ENCODE data around the gene CPT1C.
A peak's percentile ranks its signal among the peaks of the same experiment; 100 is the strongest.

CPT1C gene

DNA sequence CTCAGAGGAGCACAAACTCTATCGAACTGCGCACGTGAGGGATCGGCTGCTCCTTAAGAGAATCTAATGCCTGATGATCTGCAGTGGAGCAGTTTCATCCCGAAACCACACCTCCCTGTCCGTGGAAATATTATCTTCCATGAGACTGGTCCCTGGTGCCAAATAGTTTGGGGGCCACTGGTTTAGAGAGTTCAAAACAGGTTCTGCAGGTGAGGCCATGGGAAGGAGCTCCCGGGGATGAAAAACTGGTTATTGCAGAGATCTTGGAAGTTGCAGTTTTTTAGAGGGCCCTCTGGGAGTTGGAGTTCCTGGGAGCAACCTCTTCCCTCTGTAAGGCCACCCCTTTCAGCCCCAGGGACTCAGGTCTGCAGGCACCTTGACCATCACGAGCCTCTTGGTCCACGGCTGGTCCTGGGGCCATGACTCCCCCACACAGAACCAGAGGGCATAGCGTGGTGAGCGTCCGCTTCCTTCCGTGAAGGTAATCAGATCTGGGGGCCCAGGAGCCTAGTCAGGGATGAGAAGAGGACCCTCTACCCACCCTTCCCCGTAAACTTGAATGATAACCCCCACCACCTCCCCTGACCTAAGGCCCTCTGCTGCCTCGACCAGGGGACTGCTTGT is 30.5 kb upstream of the CPT1C start:
- DNase-seq (ENCODE audit: low spot score), result no peak
- FAIRE-seq, result no peak

- DNase-seq (ENCODE audit: low spot score) (no peak), FAIRE-seq (no peak)
Measured at GRCh38 chr19:49662011-49662410, 28.9 kb upstream of the CPT1C start.

GRCh38 chr19:49663224-49663623 is 27.7 kb upstream of the CPT1C start:
- DNase-seq (ENCODE audit: low spot score) (no peak), FAIRE-seq (no peak)

DNA sequence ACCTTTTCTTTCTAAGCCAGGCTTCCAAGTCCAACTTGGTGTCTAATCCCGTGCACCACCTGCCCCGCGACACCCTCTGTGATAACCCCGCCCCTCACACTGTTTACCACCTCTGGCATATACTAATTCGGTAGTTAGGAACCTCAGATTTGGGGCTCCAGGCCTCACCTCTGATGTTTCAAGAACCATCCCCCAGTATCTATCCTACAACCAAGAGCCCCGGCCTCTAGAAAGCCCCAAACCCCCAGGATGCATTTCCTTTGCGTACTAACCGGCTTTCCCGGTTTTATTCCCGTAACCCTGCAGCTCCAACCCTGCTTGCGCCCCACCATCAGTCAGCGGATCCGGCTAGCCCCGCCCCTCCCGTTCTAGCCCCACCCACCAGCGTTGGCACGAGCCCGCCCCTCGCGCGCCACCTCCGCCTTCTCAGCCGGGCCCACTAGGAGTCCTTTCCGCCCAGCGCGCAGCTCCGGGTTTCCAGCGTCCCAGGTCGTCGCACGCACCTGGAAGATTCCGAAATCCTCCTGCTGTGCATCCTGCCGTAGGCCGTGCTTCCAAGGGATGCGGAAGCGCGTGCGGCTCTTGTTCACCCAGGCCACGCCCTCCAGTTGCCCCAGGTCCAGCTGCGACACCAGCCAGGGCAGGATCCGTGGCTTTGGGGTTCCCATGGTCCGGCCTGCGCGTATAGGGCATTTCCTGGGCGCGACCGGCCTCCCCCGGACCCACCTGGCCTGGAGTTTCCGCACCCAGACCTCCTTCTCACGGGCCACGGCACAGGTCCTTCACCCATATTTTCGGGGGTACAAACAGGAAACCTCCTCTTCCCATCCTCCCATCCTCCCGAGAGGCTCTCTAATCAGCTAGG is 26.5 kb upstream of the CPT1C start:
- DNase-seq (ENCODE audit: low spot score) (peak; percentile 75), FAIRE-seq (no peak)

DNA sequence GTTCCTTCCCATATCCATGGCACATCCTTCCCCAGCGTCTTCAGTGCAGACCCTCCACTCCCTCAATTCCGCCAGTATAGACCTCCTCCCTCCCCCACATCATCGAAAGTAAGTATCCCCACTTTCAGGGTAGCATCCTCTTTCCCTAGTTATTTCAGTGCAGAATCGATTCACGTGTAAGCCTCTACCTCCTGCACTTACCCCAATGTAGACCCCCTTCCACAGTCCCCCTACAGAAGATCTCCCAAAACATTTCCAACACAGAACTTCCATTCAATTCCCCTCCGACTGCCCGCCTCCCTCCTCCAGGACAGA is 25.9 kb upstream of the CPT1C start:
- no peak for FAIRE-seq
- DNase-seq (ENCODE audit: low spot score), result no peak

DNA sequence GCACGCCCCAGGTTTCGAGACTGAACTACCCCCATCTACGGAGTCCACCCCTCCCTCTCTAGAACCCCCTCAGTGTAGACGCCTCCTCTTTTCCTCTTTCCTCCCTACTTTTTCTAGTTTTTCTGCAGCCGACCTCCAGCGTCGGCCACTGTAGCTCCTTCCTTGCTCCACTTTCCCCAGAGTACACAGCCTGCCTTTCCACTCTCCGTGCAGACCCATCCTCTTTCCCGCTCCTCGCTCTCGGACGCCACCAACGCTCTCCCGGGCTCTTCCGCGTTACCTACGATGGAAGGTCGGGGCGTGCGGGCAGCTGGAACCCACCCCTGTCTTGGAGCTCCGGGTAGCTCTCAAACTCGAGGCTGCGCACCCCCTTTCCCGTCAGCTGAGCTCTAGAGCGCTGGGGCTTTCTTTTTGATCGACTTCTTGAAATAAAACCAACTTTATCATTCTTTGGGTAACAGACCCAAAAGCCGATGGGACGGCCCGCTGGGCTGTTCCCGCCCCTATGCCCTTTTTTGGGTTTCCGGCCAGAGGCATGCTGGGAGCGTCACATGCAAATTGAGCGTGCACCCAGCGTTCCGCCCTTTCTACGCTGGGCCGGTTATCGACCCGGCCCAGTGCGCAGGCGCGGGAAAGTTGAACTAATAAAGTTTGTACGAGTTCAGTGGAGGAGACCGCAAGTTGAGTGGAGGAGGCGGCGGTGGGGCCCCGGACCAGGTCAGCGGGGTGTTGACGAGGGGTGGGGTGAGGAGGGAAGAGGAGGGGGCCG is 25.4 kb upstream of the CPT1C start, which contains the start of the genes BCL2L12 and IRF3:
Gene BCL2L12 (plus strand): TSS at position 583 of the 769 bp plus-strand sequence. CDS start 760 bp downstream, outside the sequence.
Gene IRF3 (minus strand): TSS at position 507 of the 769 bp plus-strand sequence. CDS start 1,019 bp downstream, outside the sequence.
- peak; percentile 74 for FAIRE-seq
- peak; percentile 88 for DNase-seq (ENCODE audit: low spot score)

DNA sequence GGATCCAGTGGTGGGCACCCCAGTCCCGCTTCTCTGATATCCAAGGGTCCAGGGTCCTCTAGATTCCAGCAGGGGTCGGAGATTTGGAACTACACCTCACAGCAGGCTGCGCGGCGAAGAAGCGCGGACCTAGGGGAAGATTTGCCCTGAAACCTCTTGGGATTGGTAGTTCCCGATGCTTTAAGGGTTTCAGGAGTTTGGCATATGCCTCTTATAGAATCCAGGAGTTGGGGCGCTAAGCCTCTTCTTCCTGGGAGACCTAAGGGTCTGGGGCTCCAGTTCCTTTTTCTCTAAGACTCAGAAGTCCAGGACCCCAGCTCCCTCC is 24.8 kb upstream of the CPT1C start:
- DNase-seq (ENCODE audit: low spot score) (no peak), FAIRE-seq (no peak)

GRCh38 chr19:49667473-49667872 is 23.4 kb upstream of the CPT1C start:
- DNase-seq (ENCODE audit: low spot score) (no peak), FAIRE-seq (no peak)

GRCh38 chr19:49669516-49669915 is 21.4 kb upstream of the CPT1C start:
- no peak for DNase-seq (ENCODE audit: low spot score)
- FAIRE-seq, result no peak

GRCh38 chr19:49672131-49672919 is 18.6 kb upstream of the CPT1C start:
- no peak for FAIRE-seq
- DNase-seq (ENCODE audit: low spot score), result peak; percentile 54

DNA sequence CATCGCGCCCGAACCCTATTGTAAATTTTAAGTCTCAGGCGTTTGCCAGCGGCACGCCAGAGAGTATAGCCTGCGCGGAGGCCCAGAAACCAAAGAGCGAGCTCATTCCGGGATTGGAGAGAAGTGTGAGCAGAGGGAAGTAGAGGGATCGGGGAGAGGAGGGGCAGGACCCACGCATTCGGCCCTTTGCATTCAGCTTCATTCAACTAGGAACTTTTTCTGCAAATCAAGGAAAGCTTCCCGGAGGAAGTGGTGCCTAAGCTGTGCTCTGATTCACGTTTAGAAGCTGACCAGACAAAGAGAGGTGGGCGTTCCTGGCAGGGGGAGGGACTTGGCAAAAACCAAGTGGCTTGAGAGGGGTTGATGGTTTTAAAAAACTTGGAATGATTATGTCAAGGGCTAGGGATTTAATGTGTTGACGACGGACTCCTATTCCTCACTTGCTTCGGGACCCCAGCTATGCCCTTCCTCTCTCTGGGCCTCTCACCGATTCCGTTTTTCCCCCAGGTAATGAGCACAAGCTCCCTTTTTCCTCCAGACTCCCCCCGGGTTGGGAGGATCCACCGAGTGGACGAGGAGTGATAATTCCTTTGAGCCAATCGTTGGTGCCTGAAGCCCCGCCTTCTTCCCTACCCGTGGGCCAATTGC is 14.7 kb upstream of the CPT1C start:
- no peak for FAIRE-seq
- peak; percentile 76 for DNase-seq (ENCODE audit: low spot score)

GRCh38 chr19:49676784-49677230 is 14.1 kb upstream of the CPT1C start:
- peak; percentile 93 for FAIRE-seq
- peak; percentile 99 for DNase-seq (ENCODE audit: low spot score)

DNA sequence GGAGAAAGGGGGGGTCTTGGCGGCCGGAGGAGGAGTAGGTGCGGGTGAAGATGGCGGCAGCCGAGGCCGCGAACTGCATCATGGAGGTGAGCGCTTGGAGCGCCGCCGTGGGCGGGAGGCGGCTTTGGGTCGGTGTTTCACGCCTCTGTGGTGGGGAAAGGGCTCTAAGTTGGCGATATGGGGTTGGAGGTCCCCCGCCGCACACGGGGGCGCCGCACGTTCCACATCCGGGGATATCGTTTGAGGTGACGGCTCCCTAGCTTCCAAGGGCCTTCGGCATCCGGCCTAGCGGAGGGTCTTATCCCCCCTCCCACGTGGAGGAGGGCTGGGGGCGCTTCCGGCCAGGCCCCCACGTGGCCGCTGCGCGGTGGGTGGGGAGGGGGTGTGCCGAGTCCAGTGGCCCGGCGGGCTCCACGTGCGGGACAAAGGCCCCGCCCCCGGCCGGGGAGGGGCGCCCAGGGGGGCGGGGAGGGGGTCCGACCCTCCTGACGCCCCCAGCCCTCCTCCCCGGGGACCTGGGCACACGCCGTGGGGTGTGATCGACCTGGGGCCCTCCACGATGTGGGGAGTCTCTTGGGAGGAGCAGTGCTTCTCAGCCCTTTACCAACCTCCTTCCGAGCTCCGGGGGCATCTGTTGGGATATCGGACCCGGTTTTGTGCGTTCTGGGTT is 13.6 kb upstream of the CPT1C start, which contains the start of gene PRMT1:
Gene PRMT1 (plus strand): TSS at position 41 of the 670 bp plus-strand sequence. CDS start 10 bp downstream, at position 51.
- FAIRE-seq (no peak), DNase-seq (ENCODE audit: low spot score) (no peak)

GRCh38 chr19:49677901-49678674 is 12.8 kb upstream of the CPT1C start:
- DNase-seq (ENCODE audit: low spot score), result peak; percentile 48
- FAIRE-seq, result no peak

- FAIRE-seq (no peak), DNase-seq (ENCODE audit: low spot score) (no peak)
Measured at GRCh38 chr19:49678985-49679770, 11.7 kb upstream of the CPT1C start.

DNA sequence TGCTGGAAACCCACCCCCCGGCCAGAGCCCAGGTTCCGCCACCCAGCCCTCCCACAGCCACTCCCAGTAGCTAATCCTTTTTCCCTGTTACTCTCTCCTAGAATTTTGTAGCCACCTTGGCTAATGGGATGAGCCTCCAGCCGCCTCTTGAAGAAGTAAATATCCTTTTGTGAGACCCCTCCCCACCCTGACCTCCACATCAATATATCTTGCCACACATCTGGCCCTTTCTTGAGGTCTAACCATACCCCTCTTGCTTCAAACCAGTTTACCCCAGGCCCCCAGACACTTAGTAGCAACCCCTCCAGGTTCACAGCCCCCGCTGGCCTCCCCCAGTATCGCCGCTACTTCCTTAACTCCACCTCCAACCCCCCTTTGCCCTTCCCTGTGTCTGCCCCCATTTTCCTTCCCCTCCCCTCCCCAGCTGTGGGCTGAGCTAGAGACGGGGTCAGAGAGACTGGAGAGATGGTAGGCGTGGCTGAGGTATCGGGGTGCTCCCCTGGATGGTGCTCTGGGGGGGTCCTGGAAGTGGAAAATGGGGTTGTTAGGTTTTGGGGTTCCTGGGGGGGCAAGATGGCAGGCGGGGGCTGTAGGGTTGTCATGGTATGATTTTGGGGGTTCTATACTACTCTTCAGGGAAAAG is 11.0 kb upstream of the CPT1C start:
- no peak for FAIRE-seq
- DNase-seq (ENCODE audit: low spot score), result no peak

GRCh38 chr19:49680421-49681351 is 10.2 kb upstream of the CPT1C start:
- no peak for FAIRE-seq
- DNase-seq (ENCODE audit: low spot score), result peak; percentile 70

Measured in RCC 7860 (cell line).